K562 (cell line): ENCODE data around the gene RAB25. TPM values are rescaled to one million over a fixed set of nuclear protein-coding genes. Genes with fewer than 3 reads are reported as not detected.
A peak's percentile ranks its signal among the peaks of the same experiment; 100 is the strongest.

Experiments used
- ATAC-seq: fragments of 200-7000 bp; cut with Tn5 transposase; 3 replicates; pipeline ENCODE4 v1.9.1; 2020; ENCODE audit warnings: moderate library complexity
- BruUV-seq: library from RNA; stranded (reverse); fragments of 400-500 nt; replicated peaks from 2 replicates; lab custom pipeline; 2021; lab: Mats Ljungman, UMichigan
- CTCF ChIA-PET: fragments of 300-600 bp; formaldehyde crosslinking; extraction: SDS; loops from one replicate; lab custom pipeline; 2021; ENCODE audit warnings: low intra/inter-chr PET ratio; lab: Yijun Ruan, JAX
- POLR2A ChIA-PET: fragments of 300-600, 350-650 bp; sonication (Branson Sonifier 250); formaldehyde crosslinking; extraction: SDS; loops from one replicate; lab custom pipeline; 2021; ENCODE audit warnings: antibody characterized with exemption, inconsistent platforms; lab: Yijun Ruan, JAX
- DNase-seq, 4 experiments: peaks; one replicate each; pipeline versions ENCODE4 v3.0.0 to v3.0.0-alpha.2; 2011 to 2018; ENCODE audit warnings: low spot score in 3 of 4, mixed read lengths in 3 of 4; ENCODE audit errors: extremely low read depth in 1 of 4
- FAIRE-seq: peaks from 2 replicates; lab custom pipeline; 2011; peaks lifted over from hg19 to GRCh38; lab: Jason Lieb, UNC
- H2AFZ ChIP-seq: 2 replicates; pipeline ENCODE4 v1.6.0; 2011; ENCODE audit warnings: low read depth, low read length, control low read depth, inconsistent platforms
- H3K27ac ChIP-seq: fragments of 200-600 bp; 3 replicates; pipeline ENCODE4 v1.8.0; 2011; ENCODE audit warnings: low read depth, mild to moderate bottlenecking, control low read depth, inconsistent platforms, low read length, moderate library complexity, mixed read lengths; ENCODE audit errors: extremely low read depth
- H3K27me3 ChIP-seq, 2 experiments: fragments of 300-600 bp in 1 of 2; 2 replicates in 1 of 2; 3 replicates in 1 of 2; pipeline versions ENCODE4 v1.6.0 to v1.8.0; 2011; ENCODE audit warnings: inconsistent platforms in 2 of 2, low read length in 2 of 2, mild to moderate bottlenecking in 1 of 2, mixed read lengths in 1 of 2, moderate library complexity in 1 of 2; ENCODE audit not compliant: control insufficient read depth in 2 of 2, insufficient read depth in 2 of 2
- H3K36me3 ChIP-seq: fragments of 300-600 bp; 3 replicates; pipeline ENCODE4 v1.8.0; 2011; ENCODE audit warnings: mild to moderate bottlenecking, low read length, inconsistent platforms; ENCODE audit not compliant: control insufficient read depth, insufficient read depth
- H3K4me1 ChIP-seq, 2 experiments: fragments of 200-600 bp in 1 of 2; replicated peaks in 1 of 2; 2 replicates in 1 of 2; 3 replicates in 1 of 2; pipeline versions ENCODE4 v1.5.1 to v1.8.0; 2011; ENCODE audit warnings: inconsistent platforms in 2 of 2, low read length in 2 of 2, mild to moderate bottlenecking in 1 of 2, mixed read lengths in 1 of 2, moderate library complexity in 1 of 2; ENCODE audit not compliant: control insufficient read depth in 2 of 2, insufficient read depth in 2 of 2
- H3K4me2 ChIP-seq: 2 replicates; pipeline ENCODE4 v1.6.1; 2011; ENCODE audit warnings: low read length, control low read depth, inconsistent platforms, mixed read lengths; ENCODE audit not compliant: insufficient read depth
- H3K4me3 ChIP-seq: fragments of 200-600 bp; sonication (generic), shearing (Covaris generic); 2 replicates; pipeline ENCODE4 v1.5.1; 2016; ENCODE audit warnings: control low read depth, inconsistent platforms
- H3K79me2 ChIP-seq: fragments of 200-600 bp; 3 replicates; pipeline ENCODE4 v1.8.0; 2011; ENCODE audit warnings: low read length, inconsistent platforms; ENCODE audit not compliant: control insufficient read depth, insufficient read depth
- H3K9ac ChIP-seq, 2 experiments: 2 replicates each; pipeline versions ENCODE4 v1.6.0 to v1.6.1; 2011; ENCODE audit warnings: low read depth in 2 of 2, low read length in 2 of 2, control low read depth in 1 of 2, inconsistent platforms in 1 of 2, mild to moderate bottlenecking in 1 of 2, mixed read lengths in 1 of 2; ENCODE audit not compliant: insufficient read depth in 1 of 2
- H3K9me1 ChIP-seq: one replicate; pipeline ENCODE4 v1.6.0; 2011; ENCODE audit warnings: inconsistent platforms, mild to moderate bottlenecking, low read length, moderate library complexity; ENCODE audit not compliant: control insufficient read depth, insufficient read depth
- H3K9me3 ChIP-seq: replicated peaks from 2 replicates; pipeline ENCODE4 v1.5.1; 2011; ENCODE audit warnings: low read depth, low read length, inconsistent platforms; ENCODE audit not compliant: control insufficient read depth, insufficient read depth
- H4K20me1 ChIP-seq: replicated peaks from 2 replicates; pipeline ENCODE4 v1.6.1; 2011; ENCODE audit warnings: low read length, inconsistent platforms, mixed read lengths; ENCODE audit not compliant: control insufficient read depth, insufficient read depth
- CBFA2T2 ChIP-seq: fragments of 450-650 bp; conservative IDR thresholded peaks from 2 replicates; pipeline ENCODE4 v1.6.1; 2017; ENCODE audit warnings: mild to moderate bottlenecking
- CBFA2T3 ChIP-seq: fragments of 450-650 bp; IDR thresholded peaks from 2 replicates; pipeline ENCODE4 v1.6.1; 2017
- CTBP1 ChIP-seq: fragments of 450-650 bp; IDR thresholded peaks from 2 replicates; pipeline ENCODE4 v1.6.1; 2016; ENCODE audit warnings: borderline replicate concordance
- ERF ChIP-seq: fragments of 450-650 bp; formaldehyde crosslinking; IDR thresholded peaks from 2 replicates; pipeline ENCODE4 v1.4.0; 2020; ENCODE audit warnings: mild to moderate bottlenecking, mixed read lengths
- GABPB2 ChIP-seq: fragments of 250-450 bp; sonication (Bioruptor Pico); conservative IDR thresholded peaks from 2 replicates; pipeline ENCODE4 v1.5.1; 2021; ENCODE audit warnings: mild to moderate bottlenecking
- HCFC1 ChIP-seq: IDR thresholded peaks from 2 replicates; pipeline ENCODE4 v1.6.1; 2012; ENCODE audit warnings: low read depth, low read length, improper control_type of control experiment
- HDAC2 ChIP-seq: fragments of 450-650 bp; IDR thresholded peaks from 2 replicates; pipeline ENCODE4 v1.6.1; 2016; ENCODE audit warnings: mild to moderate bottlenecking
- JUNB ChIP-seq: fragments of 450-650 bp; formaldehyde crosslinking; conservative IDR thresholded peaks from 2 replicates; pipeline ENCODE4 v1.4.0; 2020; ENCODE audit warnings: mild to moderate bottlenecking
- MAZ ChIP-seq, 2 experiments: fragments of 450-650 bp in 1 of 2; sonication (generic) in 1 of 2; formaldehyde crosslinking; IDR thresholded peaks in 1 of 2; conservative IDR thresholded peaks in 1 of 2; 2 replicates each; pipeline versions ENCODE4 v1.4.0 to v1.5.0; 2020; ENCODE audit warnings: mild to moderate bottlenecking in 1 of 2, missing genetic modification reagents in 1 of 2
- MLLT1 ChIP-seq, 2 experiments: fragments of 450-650 bp; IDR thresholded peaks; 2 replicates each; pipeline ENCODE4 v1.6.1; 2016
- MXI1 ChIP-seq: IDR thresholded peaks from 2 replicates; pipeline ENCODE4 v1.6.1; 2011; ENCODE audit warnings: low read depth, mild to moderate bottlenecking, improper control_type of control experiment, low read length
- OTX1 ChIP-seq: fragments of 450-650 bp; formaldehyde crosslinking; IDR thresholded peaks from 2 replicates; pipeline ENCODE4 v1.4.0; 2022; ENCODE audit warnings: mild to moderate bottlenecking
- PHB ChIP-seq: fragments of 250-450 bp; sonication (Bioruptor Pico); IDR thresholded peaks from 2 replicates; pipeline ENCODE4 v1.5.0; 2021
- SIN3B ChIP-seq: fragments of 450-650 bp; IDR thresholded peaks from 2 replicates; pipeline ENCODE4 v1.6.1; 2017; ENCODE audit warnings: low read depth, mild to moderate bottlenecking, moderate library complexity
- SIRT6 ChIP-seq: IDR thresholded peaks from one replicate; pipeline ENCODE4 v1.6.1; 2012; ENCODE audit warnings: low read depth, mild to moderate bottlenecking, control low read depth, inconsistent platforms, low read length, moderate library complexity
- SMAD1 ChIP-seq: fragments of 150-350 bp; IDR thresholded peaks from 2 replicates; pipeline ENCODE4 v1.6.1; 2014; ENCODE audit warnings: low read length, low read depth; ENCODE audit not compliant: partially characterized antibody
- SRF ChIP-seq, 2 experiments: fragments of 250-450, 450-650 bp in 1 of 2; sonication (Bioruptor Pico) in 1 of 2; sonication (generic) in 1 of 2; formaldehyde crosslinking; IDR thresholded peaks; 2 replicates each; pipeline versions ENCODE4 v1.5.0 to v1.5.1; 2020 to 2022; ENCODE audit warnings: mild to moderate bottlenecking in 1 of 2, missing genetic modification reagents in 1 of 2
- TFAM ChIP-seq: fragments of 250-450 bp; sonication (Bioruptor Pico); conservative IDR thresholded peaks from 2 replicates; pipeline ENCODE4 v1.5.0; 2021; ENCODE audit warnings: mild to moderate bottlenecking, moderate library complexity
- XRCC4 ChIP-seq: IDR thresholded peaks from one replicate; pipeline ENCODE4 v1.6.1; 2011; ENCODE audit not compliant: insufficient read depth, insufficient read length; ENCODE audit errors: extremely low read depth
- ZBTB7A ChIP-seq: IDR thresholded peaks from 2 replicates; pipeline ENCODE4 v1.6.1; 2011; ENCODE audit warnings: low read depth, mild to moderate bottlenecking, low read length, moderate library complexity, borderline replicate concordance; ENCODE audit not compliant: control insufficient read depth
- ZKSCAN1 ChIP-seq: fragments of 150-350 bp; IDR thresholded peaks from 2 replicates; pipeline ENCODE4 v1.6.1; 2016; ENCODE audit warnings: low read depth, low read length
- ZNF24 ChIP-seq: fragments of 450-650 bp; IDR thresholded peaks from 2 replicates; pipeline ENCODE4 v1.6.1; 2016
- ZNF282 ChIP-seq: sonication (generic); formaldehyde crosslinking; IDR thresholded peaks from 2 replicates; pipeline ENCODE4 v1.8.1; 2023; ENCODE audit warnings: missing genetic modification reagents
- ZNF347 ChIP-seq: fragments of 450-650 bp; formaldehyde crosslinking; IDR thresholded peaks from 2 replicates; pipeline ENCODE4 v1.4.0; 2020; ENCODE audit warnings: low read depth, mild to moderate bottlenecking, moderate library complexity
- ZNF668 ChIP-seq: fragments of 250-450 bp; sonication (Bioruptor Pico); IDR thresholded peaks from 2 replicates; pipeline ENCODE4 v1.8.0; 2022; ENCODE audit warnings: mild to moderate bottlenecking, inconsistent platforms
- ZNF75A ChIP-seq: fragments of 450-650 bp; formaldehyde crosslinking; IDR thresholded peaks from 2 replicates; pipeline ENCODE4 v1.4.0; 2020; ENCODE audit warnings: mild to moderate bottlenecking
- WGBS: fragments of 100-300 bp; shearing (Covaris generic); methylation state at CpG from one replicate; pipeline ENCODE4 v1.1.6; 2016; ENCODE audit warnings: low coverage, mixed read lengths; ENCODE audit not compliant: insufficient coverage; ENCODE audit errors: missing lambda C conversion rate; 5-methylcytosine and 5-hydroxymethylcytosine counted together
- in situ Hi-C: fragments of 300-500 bp; cut with MboI; formaldehyde crosslinking; loops from 4 replicates; pipeline ENCODE4 v1.15.0; 2018; ENCODE audit warnings: inconsistent platforms, mixed read lengths
- intact Hi-C: fragments of 100-400 bp; cut with micrococcal nuclease; formaldehyde crosslinking; loops from 2 replicates; pipeline ENCODE4 v1.14.2; 2022
- polyA plus RNA-seq, 8 experiments: library from polyadenylated mRNA; depleted of rRNA in 4 of 8; stranded (reverse) in 5 of 8; unstranded in 3 of 8; fragments of >200 nt; fragmentation: Nextera tagmentation in 2 of 8; fragmentation: Illumina TruSeq in 1 of 8; extraction: Ambion mirVana in 2 of 8; extraction: Trizol in 1 of 8; gene quantifications; 2 replicates each; pipeline versions ENCODE4 v1.2.1 to v1.2.3, GENCODE V29; 2011 to 2014; ENCODE audit warnings: inconsistent platforms in 1 of 8, missing spikeins in 1 of 8
- total RNA-seq, 7 experiments: library from RNA; depleted of rRNA in 6 of 7; stranded (reverse); fragments of >200 nt in 6 of 7; fragmentation: Illumina TruSeq in 2 of 7; extraction: Trizol in 2 of 7; gene quantifications; 2 replicates each; pipeline versions ENCODE4 v1.2.1 to v1.2.3, GENCODE V29; 2011 to 2021; ENCODE audit warnings: low replicate concordance in 1 of 7

The RAB25 gene
- total and polyA plus RNA-seq, 9 of the 15 experiments (the other 6 are each of a cell fraction or from before 2014, with no cell fraction given), result 0.10 to 0.27 (median 0.13) TPM; not detected in 6

GRCh38 chr1:156025876-156026275, 35.1 kb upstream of the RAB25 start:
- CTCF ChIA-PET, result interaction anchor here (0.6 to 0.7 kb wide), 2 partner anchors 40 to 293 kb away, joined by 3 to 5 read pairs; no protein-coding TSS in a partner anchor
- 4% methylated on average over 9 of the region's 9 CpGs for WGBS
- no peaks in the 10 kb centered on the region for H3K36me3 ChIP-seq
- no peaks in the 10 kb centered on the region for H3K9me3 ChIP-seq
- peak; percentile 70 for FAIRE-seq
- no TSS peak for BruUV-seq
- peak overlapping the region; percentile 57 for H3K4me2 ChIP-seq
- no peak overlapping the region for H3K27ac ChIP-seq
- peaks cover 4 to 6% of the 10 kb centered on the region in 2 experiments; a peak in 3 of 5 replicates for H3K4me1 ChIP-seq
- no peaks in the 10 kb centered on the region for H4K20me1 ChIP-seq
- H3K27me3 ChIP-seq, result no peaks in the 10 kb centered on the region
- POLR2A ChIA-PET, result interaction anchor here (0.7 to 1.2 kb wide), 3 partner anchors 18 to 91 kb away, joined by 3 to 4 read pairs (median 3); partner anchors contain the start of gene KHDC4
- H2AFZ ChIP-seq, result peak overlapping the region; percentile 79
- in situ Hi-C loops, result no loop called here
- intact Hi-C loops, result loop anchor here (5.0 kb wide), 1 partner anchor 41 kb away; no protein-coding TSS in a partner anchor
- DNase-seq, result peak; percentile 47 to 73 (median 64)
- no peaks in the 10 kb centered on the region for H3K79me2 ChIP-seq
- H3K4me3 ChIP-seq, result no peak overlapping the region
- peak overlapping the region in 1 of 2 experiments; percentile 83; a peak in 1 of 4 replicates for H3K9ac ChIP-seq
- peak; percentile 99 for ATAC-seq
- no peaks in the 10 kb centered on the region for H3K9me1 ChIP-seq
- TF ChIP-seq JUNB (CRISPR knock-in tag) (no peak), ERF (no peak), CBFA2T2 (no peak), MLLT1 (IDR thresholded peaks at IDR 0.05) (no peak), HDAC2 (0 out of 2 replicates have a peak, but pooled peaks have one; percentile 11), ZBTB7A (peak; percentile 53; the same call in 1 of the 2 replicates), XRCC4 (no peak), HCFC1 (peak; percentile 13; the same call in 1 of the 2 replicates), MXI1 (no peak), ZNF668 (no peak), ZNF24 (0 out of 2 replicates have a peak, but pooled peaks have one; percentile 9), ZKSCAN1 (no peak), SIRT6 (no peak), SIN3B (no peak), GABPB2 (CRISPR knock-in tag) (no peak), SMAD1 (no peak), OTX1 (CRISPR knock-in tag) (no peak), TFAM (CRISPR knock-in tag) (no peak), CTBP1 (peak; percentile 48; the same call in 1 of the 2 replicates), SRF (CRISPR knock-in tag; IDR thresholded peaks at IDR 0.05) (peak in 1 of 2 experiments; percentile 6; a peak in 1 of 4 replicates), ZNF282 (CRISPR knock-in tag) (no peak), ZNF347 (CRISPR knock-in tag) (no peak), PHB (CRISPR knock-in tag) (no peak), ZNF75A (CRISPR knock-in tag) (no peak), CBFA2T3 (no peak), MAZ (CRISPR knock-in tag; conservative IDR thresholded peaks at IDR 0.05 in 1 of 2, IDR thresholded peaks at IDR 0.05 in 1 of 2) (peak in 1 of 2 experiments; percentile 66; a peak in 2 of 4 replicates)
